SK-N-SH (cell line): ENCODE data around the gene GIMAP2. TPM values are rescaled to one million over a fixed set of nuclear protein-coding genes. Genes with fewer than 3 reads are reported as not detected.

Experiments
- CTCF ChIA-PET: fragments of 300-600, 350-600 bp; formaldehyde crosslinking; extraction: SDS; loops from one replicate; lab custom pipeline; 2021; lab: Yijun Ruan, JAX
- POLR2A ChIA-PET: fragments of 350-600 bp; sonication (Branson Sonifier 250); formaldehyde crosslinking; extraction: SDS; loops from one replicate; lab custom pipeline; 2020; ENCODE audit warnings: antibody characterized with exemption, inconsistent platforms; lab: Yijun Ruan, JAX
- DNase-seq: peaks from one replicate; pipeline ENCODE4 v3.0.0; 2012
- H2AFZ ChIP-seq: fragments of 200-600 bp; sonication (generic); 2 replicates; pipeline ENCODE4 v1.8.1; 2016; ENCODE audit warnings: antibody characterized with exemption, mild to moderate bottlenecking, low read depth
- H3F3A ChIP-seq: fragments of 200-600 bp; sonication (generic); replicated peaks from 2 replicates; pipeline ENCODE3; 2016; ENCODE audit warnings: antibody characterized with exemption, mild to moderate bottlenecking; ENCODE audit not compliant: insufficient read depth
- H3K27ac ChIP-seq, 2 experiments: fragments of 200-500 bp in 1 of 2; fragments of 200-600 bp in 1 of 2; sonication (Bioruptor generic) in 1 of 2; sonication (generic), shearing (Covaris generic) in 1 of 2; 2 replicates each; pipeline versions ENCODE4 v1.5.1 to v1.6.1; 2014 to 2016; ENCODE audit warnings: low read depth in 2 of 2, inconsistent platforms in 1 of 2, low read length in 1 of 2, mild to moderate bottlenecking in 1 of 2, mixed read lengths in 1 of 2
- H3K27me3 ChIP-seq: fragments of 200-600 bp; sonication (generic), shearing (Covaris generic); 2 replicates; pipeline ENCODE4 v1.6.1; 2016; ENCODE audit warnings: mixed run types; ENCODE audit not compliant: insufficient read depth
- H3K36me3 ChIP-seq, 2 experiments: fragments of 200-500 bp in 1 of 2; fragments of 200-600 bp in 1 of 2; sonication (Bioruptor generic) in 1 of 2; sonication (generic) in 1 of 2; replicated peaks in 1 of 2; 2 replicates each; pipeline versions ENCODE3 to v1.5.1; 2014 to 2016; ENCODE audit warnings: low read length in 1 of 2, mild to moderate bottlenecking in 1 of 2; ENCODE audit not compliant: insufficient read depth in 2 of 2, control insufficient read depth in 1 of 2
- H3K4me1 ChIP-seq, 2 experiments: fragments of 200-500 bp in 1 of 2; fragments of 200-600 bp in 1 of 2; sonication (Bioruptor generic) in 1 of 2; sonication (generic), shearing (Covaris generic) in 1 of 2; 2 replicates each; pipeline versions ENCODE4 v1.5.1 to v1.6.1; 2014 to 2016; ENCODE audit warnings: low read depth in 1 of 2, low read length in 1 of 2, mixed run types in 1 of 2; ENCODE audit not compliant: insufficient read depth in 2 of 2, control insufficient read depth in 1 of 2
- H3K4me2 ChIP-seq: fragments of 200-600 bp; sonication (generic), shearing (Covaris generic); 2 replicates; pipeline ENCODE4 v1.6.1; 2017; ENCODE audit warnings: mixed run types
- H3K4me3 ChIP-seq, 2 experiments: fragments of 200-500 bp in 1 of 2; fragments of 200-600 bp in 1 of 2; sonication (Bioruptor generic) in 1 of 2; sonication (generic), shearing (Covaris generic) in 1 of 2; 2 replicates each; pipeline versions ENCODE4 v1.5.1 to v1.8.1; 2014 to 2016; ENCODE audit warnings: low read depth in 2 of 2, inconsistent platforms in 1 of 2, low read length in 1 of 2, mild to moderate bottlenecking in 1 of 2, mixed read lengths in 1 of 2, moderate library complexity in 1 of 2
- H3K79me2 ChIP-seq: fragments of 200-600 bp; sonication (generic); 2 replicates; pipeline ENCODE4 v1.8.1; 2017; ENCODE audit warnings: mild to moderate bottlenecking; ENCODE audit not compliant: insufficient read depth
- H3K9ac ChIP-seq: fragments of 200-600 bp; sonication (generic); 2 replicates; pipeline ENCODE4 v1.6.1; 2017; ENCODE audit warnings: mixed run types
- H3K9me2 ChIP-seq: fragments of 200-600 bp; sonication (generic); 2 replicates; pipeline ENCODE4 v1.6.1; 2017; ENCODE audit warnings: mixed run types
- H3K9me3 ChIP-seq: fragments of 200-600 bp; sonication (generic); 2 replicates; pipeline ENCODE4 v1.6.1; 2017; ENCODE audit warnings: mixed run types, mild to moderate bottlenecking, moderate library complexity
- H4K20me1 ChIP-seq: fragments of 200-600 bp; sonication (generic); 2 replicates; pipeline ENCODE4 v1.6.1; 2017; ENCODE audit warnings: mild to moderate bottlenecking, mixed run types; ENCODE audit not compliant: insufficient read depth
- CHD2 ChIP-seq: fragments of 150-350 bp; IDR thresholded peaks from 2 replicates; pipeline ENCODE4 v1.6.1; 2018; ENCODE audit warnings: low read length; ENCODE audit not compliant: partially characterized antibody
- FOSL2 ChIP-seq: IDR thresholded peaks from 2 replicates; pipeline ENCODE4 v1.4.0; 2012; ENCODE audit warnings: low read depth, mild to moderate bottlenecking, moderate library complexity, borderline replicate concordance
- FOXJ3 ChIP-seq: sonication (generic); formaldehyde crosslinking; IDR thresholded peaks from 2 replicates; pipeline ENCODE4 v1.5.1; 2020; ENCODE audit warnings: mild to moderate bottlenecking, missing genetic modification reagents
- GABPA ChIP-seq: IDR thresholded peaks from 2 replicates; pipeline ENCODE4 v1.4.0; 2012; ENCODE audit warnings: low read depth, mild to moderate bottlenecking
- JUND ChIP-seq: IDR thresholded peaks from 2 replicates; pipeline ENCODE4 v1.4.0; 2012
- MEF2A ChIP-seq: IDR thresholded peaks from 2 replicates; pipeline ENCODE4 v1.4.0; 2012; ENCODE audit warnings: low read depth, borderline replicate concordance
- MXI1 ChIP-seq: IDR thresholded peaks from 2 replicates; pipeline ENCODE4 v1.6.1; 2012; ENCODE audit warnings: mild to moderate bottlenecking, low read depth, low read length, improper control_type of control experiment
- NRF1 ChIP-seq: IDR thresholded peaks from 2 replicates; pipeline ENCODE4 v1.6.1; 2012; ENCODE audit warnings: low read depth, mild to moderate bottlenecking, low read length
- POLR2AphosphoS5 ChIP-seq: IDR thresholded peaks from 2 replicates; pipeline ENCODE4 v1.6.1; 2012; ENCODE audit warnings: low read depth, low read length
- RAD21 ChIP-seq: IDR thresholded peaks from 2 replicates; pipeline ENCODE4 v1.6.1; 2012; ENCODE audit warnings: mild to moderate bottlenecking, low read length
- RFX5 ChIP-seq: IDR thresholded peaks from 2 replicates; pipeline ENCODE4 v1.6.1; 2012; ENCODE audit warnings: mild to moderate bottlenecking, improper control_type of control experiment, low read length
- RXRA ChIP-seq: IDR thresholded peaks from 2 replicates; pipeline ENCODE4 v1.4.0; 2012; ENCODE audit warnings: low read depth, mild to moderate bottlenecking, borderline replicate concordance
- TCF12 ChIP-seq: IDR thresholded peaks from 2 replicates; pipeline ENCODE4 v1.4.0; 2012
- TEAD4 ChIP-seq: IDR thresholded peaks from 2 replicates; pipeline ENCODE4 v1.4.0; 2012; ENCODE audit warnings: mild to moderate bottlenecking, borderline replicate concordance; ENCODE audit not compliant: insufficient read depth
- WGBS: methylation state at CpG from one replicate; pipeline ENCODE4 v1.1.6; 2017; ENCODE audit warnings: low lambda C conversion rate; 5-methylcytosine and 5-hydroxymethylcytosine counted together
- polyA plus RNA-seq, 3 experiments: library from polyadenylated mRNA; depleted of rRNA; stranded (reverse); fragments of >200 nt; gene quantifications; 2 replicates each; pipeline ENCODE4 v1.2.3, GENCODE V29; 2012
- TF ChIP-seq, protein P1 (sequence below): fragments of 150-350 bp; IDR thresholded peaks from 2 replicates; pipeline ENCODE4 v1.6.1; 2017; ENCODE audit warnings: antibody characterized with exemption, low read length, low read depth, borderline replicate concordance
- TF ChIP-seq, protein P2 (sequence below): IDR thresholded peaks from 2 replicates; pipeline ENCODE4; 2012
- TF ChIP-seq, protein P3 (sequence below): IDR thresholded peaks from 2 replicates; pipeline ENCODE4 v1.4.0; 2012; ENCODE audit warnings: low read depth, borderline replicate concordance

Gene GIMAP2
- polyA plus RNA-seq, 1 of the 3 experiments (the other 2 are of a cell fraction): 4.1 TPM

DNA sequence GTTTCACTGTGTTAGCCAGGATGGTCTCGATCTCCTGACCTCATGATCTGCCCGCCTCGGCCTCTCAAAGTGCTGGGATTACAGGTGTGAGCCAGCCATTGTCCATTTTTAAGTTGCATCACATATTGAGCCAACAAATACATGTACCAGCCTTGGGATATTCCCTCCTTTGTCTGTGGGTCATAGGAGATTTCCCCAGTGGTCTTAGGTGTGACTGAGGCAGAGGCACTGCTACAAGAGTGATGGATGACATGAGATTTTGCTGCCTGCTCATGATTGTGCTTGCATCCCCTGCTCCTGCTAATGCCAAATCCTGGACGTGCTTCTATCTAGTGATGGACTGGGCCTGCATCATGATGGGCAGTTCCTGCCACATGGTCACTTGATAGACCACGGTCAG is 42.6 kb upstream of the GIMAP2 start (continued):
- TF ChIP-seq, protein P1, sequence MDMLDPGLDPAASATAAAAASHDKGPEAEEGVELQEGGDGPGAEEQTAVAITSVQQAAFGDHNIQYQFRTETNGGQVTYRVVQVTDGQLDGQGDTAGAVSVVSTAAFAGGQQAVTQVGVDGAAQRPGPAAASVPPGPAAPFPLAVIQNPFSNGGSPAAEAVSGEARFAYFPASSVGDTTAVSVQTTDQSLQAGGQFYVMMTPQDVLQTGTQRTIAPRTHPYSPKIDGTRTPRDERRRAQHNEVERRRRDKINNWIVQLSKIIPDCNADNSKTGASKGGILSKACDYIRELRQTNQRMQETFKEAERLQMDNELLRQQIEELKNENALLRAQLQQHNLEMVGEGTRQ: no peak
- no peak for TF ChIP-seq MXI1
- no peak for TF ChIP-seq FOSL2
- TF ChIP-seq, protein P2, sequence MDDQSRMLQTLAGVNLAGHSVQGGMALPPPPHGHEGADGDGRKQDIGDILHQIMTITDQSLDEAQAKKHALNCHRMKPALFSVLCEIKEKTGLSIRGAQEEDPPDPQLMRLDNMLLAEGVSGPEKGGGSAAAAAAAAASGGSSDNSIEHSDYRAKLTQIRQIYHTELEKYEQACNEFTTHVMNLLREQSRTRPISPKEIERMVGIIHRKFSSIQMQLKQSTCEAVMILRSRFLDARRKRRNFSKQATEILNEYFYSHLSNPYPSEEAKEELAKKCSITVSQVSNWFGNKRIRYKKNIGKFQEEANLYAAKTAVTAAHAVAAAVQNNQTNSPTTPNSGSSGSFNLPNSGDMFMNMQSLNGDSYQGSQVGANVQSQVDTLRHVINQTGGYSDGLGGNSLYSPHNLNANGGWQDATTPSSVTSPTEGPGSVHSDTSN: no peak
- no peak for TF ChIP-seq JUND
- TF ChIP-seq RAD21: no peak
- no peak for TF ChIP-seq RXRA
- no peak for TF ChIP-seq MEF2A
- no peak for TF ChIP-seq NRF1
- TF ChIP-seq GABPA: no peak
- no peak for TF ChIP-seq FOXJ3 (CRISPR knock-in tag)
- no peak for TF ChIP-seq POLR2AphosphoS5

DNA sequence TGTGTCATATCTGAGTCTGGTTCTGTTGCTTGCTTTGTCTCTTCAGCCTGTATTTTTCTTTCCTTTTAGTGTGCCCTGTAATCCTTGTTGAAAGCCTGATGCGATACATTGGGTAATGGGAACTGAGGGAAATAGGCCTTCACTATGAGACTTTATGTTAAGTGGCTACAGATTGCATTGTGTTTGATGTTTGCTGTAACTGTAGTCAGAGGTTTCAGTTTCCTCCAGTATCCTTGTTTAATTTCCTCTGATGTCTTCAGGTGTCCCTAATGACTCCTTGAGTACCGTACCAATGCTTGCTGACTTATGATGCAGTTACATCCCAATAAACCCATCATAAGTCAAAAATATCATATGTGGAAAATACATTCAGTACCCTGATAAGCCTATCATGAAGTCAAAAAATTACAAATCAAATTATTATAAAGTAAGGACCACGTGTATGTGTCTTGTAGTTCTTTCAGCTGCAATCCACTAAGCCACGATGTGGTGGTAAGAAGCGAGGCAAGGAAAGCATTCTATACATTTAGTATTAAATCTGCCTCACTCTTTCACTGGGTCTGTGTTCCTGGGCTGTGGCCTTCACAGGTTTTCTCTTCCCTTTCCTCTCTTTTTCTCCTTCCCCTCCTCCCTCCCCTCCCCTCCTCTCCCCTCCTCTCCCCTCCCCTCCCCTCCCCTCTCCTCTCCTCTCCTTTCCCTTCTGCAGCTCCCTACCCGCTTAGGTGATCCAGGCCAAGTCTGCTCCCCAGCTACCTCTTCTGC is 40.1 kb upstream of the GIMAP2 start:
- H3K27me3 ChIP-seq: 0 out of 2 replicates have a peak, but pooled peaks cover 4% of the 10 kb centered on the region
- H3F3A ChIP-seq: no peaks in the 10 kb centered on the region
- no peak overlapping the region for H2AFZ ChIP-seq
- no peaks in the 10 kb centered on the region for H4K20me1 ChIP-seq
- no peaks in the 10 kb centered on the region for H3K9me3 ChIP-seq
- H3K4me1 ChIP-seq: no peaks in the 10 kb centered on the region
- 10% methylated on average over 6 of the region's 6 CpGs for WGBS
- ChIA-PET POLR2A (no interaction called here), CTCF (no interaction called here)
- no peaks in the 10 kb centered on the region for H3K9me2 ChIP-seq
- H3K27ac ChIP-seq: no peak overlapping the region
- no peak overlapping the region for H3K9ac ChIP-seq
- no peaks in the 10 kb centered on the region for H3K79me2 ChIP-seq
- no peak overlapping the region for H3K4me3 ChIP-seq
- no peak for DNase-seq
- no peak for TF ChIP-seq RFX5
- no peak for TF ChIP-seq FOXJ3 (CRISPR knock-in tag)
- TF ChIP-seq, protein P3, sequence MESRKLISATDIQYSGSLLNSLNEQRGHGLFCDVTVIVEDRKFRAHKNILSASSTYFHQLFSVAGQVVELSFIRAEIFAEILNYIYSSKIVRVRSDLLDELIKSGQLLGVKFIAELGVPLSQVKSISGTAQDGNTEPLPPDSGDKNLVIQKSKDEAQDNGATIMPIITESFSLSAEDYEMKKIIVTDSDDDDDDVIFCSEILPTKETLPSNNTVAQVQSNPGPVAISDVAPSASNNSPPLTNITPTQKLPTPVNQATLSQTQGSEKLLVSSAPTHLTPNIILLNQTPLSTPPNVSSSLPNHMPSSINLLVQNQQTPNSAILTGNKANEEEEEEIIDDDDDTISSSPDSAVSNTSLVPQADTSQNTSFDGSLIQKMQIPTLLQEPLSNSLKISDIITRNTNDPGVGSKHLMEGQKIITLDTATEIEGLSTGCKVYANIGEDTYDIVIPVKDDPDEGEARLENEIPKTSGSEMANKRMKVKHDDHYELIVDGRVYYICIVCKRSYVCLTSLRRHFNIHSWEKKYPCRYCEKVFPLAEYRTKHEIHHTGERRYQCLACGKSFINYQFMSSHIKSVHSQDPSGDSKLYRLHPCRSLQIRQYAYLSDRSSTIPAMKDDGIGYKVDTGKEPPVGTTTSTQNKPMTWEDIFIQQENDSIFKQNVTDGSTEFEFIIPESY: no peak
- TF ChIP-seq RAD21: no peak
- TF ChIP-seq TCF12: no peak
- no peak for TF ChIP-seq NRF1
- no peak for TF ChIP-seq TEAD4
- no peak for TF ChIP-seq RXRA
- no peak for TF ChIP-seq CHD2
- no peak overlapping the region for H3K4me2 ChIP-seq
- no peaks in the 10 kb centered on the region for H3K36me3 ChIP-seq
